H1 (cell line): Measurements from ENCODE around the gene TMEM120A. TPM values are rescaled to one million over a fixed set of nuclear protein-coding genes. Genes with fewer than 3 reads are reported as not detected.

ENCODE experiments used
- CTCF ChIA-PET: fragments of 300-600 bp; sonication (Branson Sonifier 250); formaldehyde crosslinking; loops from one replicate; lab custom pipeline; 2021; ENCODE audit not compliant: partially characterized antibody; lab: Charles Lee
- POLR2A ChIA-PET: fragments of 300-600 bp; sonication (Branson Sonifier 250); formaldehyde crosslinking; loops from one replicate; lab custom pipeline; 2021; ENCODE audit warnings: inconsistent platforms; ENCODE audit not compliant: partially characterized antibody; lab: Charles Lee
- DNase-seq, 2 experiments: peaks; one replicate each; pipeline versions ENCODE4 v3.0.0 to v3.0.0-alpha.2; 2010 to 2022; ENCODE audit warnings: low spot score in 2 of 2, low read depth in 1 of 2, mixed read lengths in 1 of 2
- FAIRE-seq: peaks from 2 replicates; lab custom pipeline; 2011; peaks lifted over from hg19 to GRCh38; lab: Jason Lieb, UNC
- H2AFZ ChIP-seq: 2 replicates; pipeline ENCODE4 v1.8.1; 2012; ENCODE audit warnings: low read length, inconsistent platforms
- H2AK5ac ChIP-seq: 2 replicates; pipeline ENCODE4 v1.6.1; 2013; ENCODE audit warnings: low read depth, low read length
- H2BK120ac ChIP-seq: replicated peaks from 2 replicates; pipeline ENCODE3; 2013; ENCODE audit warnings: low read depth, low read length, inconsistent platforms
- H2BK12ac ChIP-seq: 2 replicates; pipeline ENCODE4 v1.6.1; 2013; ENCODE audit warnings: low read depth, low read length
- H2BK15ac ChIP-seq: 2 replicates; pipeline ENCODE4 v1.6.1; 2013; ENCODE audit warnings: low read length
- H2BK20ac ChIP-seq: 2 replicates; pipeline ENCODE4 v1.6.1; 2013; ENCODE audit warnings: low read length
- H2BK5ac ChIP-seq: 2 replicates; pipeline ENCODE4 v1.6.1; 2013; ENCODE audit warnings: low read depth, low read length
- H3K14ac ChIP-seq: 2 replicates; pipeline ENCODE4 v1.6.1; 2013; ENCODE audit warnings: inconsistent platforms; ENCODE audit not compliant: insufficient read length
- H3K18ac ChIP-seq: 2 replicates; pipeline ENCODE4 v1.6.1; 2013; ENCODE audit warnings: low read length; ENCODE audit errors: extremely low read depth
- H3K23ac ChIP-seq: 2 replicates; pipeline ENCODE4 v1.6.1; 2013; ENCODE audit warnings: inconsistent platforms; ENCODE audit not compliant: insufficient read length
- H3K23me2 ChIP-seq: 2 replicates; pipeline ENCODE4 v1.6.1; 2013; ENCODE audit warnings: low read depth, low read length
- H3K27ac ChIP-seq: 2 replicates; pipeline ENCODE4 v1.6.1; 2011; ENCODE audit warnings: low read depth, low read length, inconsistent platforms
- H3K27me3 ChIP-seq, 4 experiments: replicated peaks in 1 of 4; 1 replicate in 1 of 4; 2 replicates in 3 of 4; pipeline versions ENCODE4 v1.6.1 to v1.8.1; 2011 to 2013; ENCODE audit warnings: low read length in 3 of 4, mild to moderate bottlenecking in 3 of 4, inconsistent platforms in 2 of 4, mixed read lengths in 2 of 4, moderate library complexity in 1 of 4; ENCODE audit not compliant: control insufficient read depth in 3 of 4, insufficient read depth in 3 of 4; ENCODE audit errors: extremely low read depth in 1 of 4
- H3K36me3 ChIP-seq, 4 experiments: 2 replicates each; pipeline versions ENCODE4 v1.6.1 to v1.8.1; 2011 to 2013; ENCODE audit warnings: mild to moderate bottlenecking in 4 of 4, low read length in 3 of 4, moderate library complexity in 2 of 4, control low read depth in 1 of 4, inconsistent platforms in 1 of 4; ENCODE audit not compliant: insufficient read depth in 4 of 4, control insufficient read depth in 2 of 4
- H3K4ac ChIP-seq: replicated peaks from 2 replicates; pipeline ENCODE3; 2013; ENCODE audit warnings: low read length, low read depth, mixed read lengths, inconsistent platforms; ENCODE audit not compliant: insufficient read length
- H3K4me1 ChIP-seq, 4 experiments: replicated peaks in 1 of 4; 1 replicate in 1 of 4; 2 replicates in 3 of 4; pipeline versions ENCODE4 v1.6.1 to v1.8.1; 2011 to 2013; ENCODE audit warnings: low read length in 3 of 4, inconsistent platforms in 2 of 4, mixed read lengths in 1 of 4; ENCODE audit not compliant: insufficient read depth in 4 of 4, control insufficient read depth in 3 of 4
- H3K4me2 ChIP-seq, 2 experiments: 2 replicates each; pipeline versions ENCODE4 v1.6.1 to v1.8.1; 2011 to 2013; ENCODE audit warnings: low read depth in 2 of 2, low read length in 2 of 2, control low read depth in 1 of 2, inconsistent platforms in 1 of 2, mild to moderate bottlenecking in 1 of 2; ENCODE audit not compliant: insufficient read depth in 1 of 2
- H3K4me3 ChIP-seq, 4 experiments: fragments of 200-600, 300-600 bp in 1 of 4; sonication (generic), shearing (Covaris generic), sonication (Bioruptor Twin) in 1 of 4; 2 replicates each; pipeline versions ENCODE4 v1.5.1 to v1.8.1; 2011 to 2016; ENCODE audit warnings: low read length in 4 of 4, low read depth in 3 of 4, control low read depth in 2 of 4, inconsistent platforms in 2 of 4, mild to moderate bottlenecking in 2 of 4, mixed read lengths in 1 of 4, moderate library complexity in 1 of 4; ENCODE audit not compliant: insufficient read depth in 2 of 4; ENCODE audit errors: extremely low read depth in 1 of 4
- H3K56ac ChIP-seq: replicated peaks from 2 replicates; pipeline ENCODE3; 2013; ENCODE audit warnings: low read depth, mild to moderate bottlenecking, mixed read lengths, low read length, inconsistent platforms; ENCODE audit not compliant: insufficient read length
- H3K79me1 ChIP-seq: 2 replicates; pipeline ENCODE4 v1.6.1; 2013; ENCODE audit warnings: low read depth, low read length, control low read depth
- H3K79me2 ChIP-seq, 2 experiments: 2 replicates each; pipeline versions ENCODE4 v1.6.1 to v1.8.1; 2012 to 2013; ENCODE audit warnings: low read length in 2 of 2, mild to moderate bottlenecking in 2 of 2, inconsistent platforms in 1 of 2; ENCODE audit not compliant: insufficient read depth in 2 of 2, control insufficient read depth in 1 of 2
- H3K9ac ChIP-seq, 4 experiments: replicated peaks in 1 of 4; 1 replicate in 1 of 4; 2 replicates in 3 of 4; pipeline versions ENCODE4 v1.6.1 to v1.8.1; 2011 to 2013; ENCODE audit warnings: low read depth in 3 of 4, low read length in 3 of 4, control low read depth in 2 of 4, mild to moderate bottlenecking in 2 of 4, moderate library complexity in 2 of 4, inconsistent platforms in 1 of 4; ENCODE audit errors: extremely low read depth in 1 of 4
- H3K9me3 ChIP-seq, 2 experiments: 2 replicates each; pipeline versions ENCODE4 v1.6.1 to v1.8.1; 2012 to 2013; ENCODE audit warnings: mild to moderate bottlenecking in 2 of 2, moderate library complexity in 2 of 2, control low read depth in 1 of 2, inconsistent platforms in 1 of 2, low read depth in 1 of 2, low read length in 1 of 2, mixed read lengths in 1 of 2; ENCODE audit not compliant: insufficient read depth in 2 of 2
- H4K20me1 ChIP-seq, 2 experiments: replicated peaks in 1 of 2; 2 replicates each; pipeline versions ENCODE3 to v1.8.1; 2011 to 2013; ENCODE audit warnings: inconsistent platforms in 2 of 2, low read length in 2 of 2, mild to moderate bottlenecking in 1 of 2; ENCODE audit not compliant: insufficient read depth in 2 of 2, control insufficient read depth in 1 of 2
- H4K5ac ChIP-seq: 2 replicates; pipeline ENCODE4 v1.6.1; 2013; ENCODE audit warnings: low read length, low read depth, mixed read lengths, inconsistent platforms; ENCODE audit not compliant: insufficient read length
- H4K8ac ChIP-seq: 2 replicates; pipeline ENCODE4 v1.8.0; 2013; ENCODE audit warnings: mild to moderate bottlenecking, moderate library complexity, low read length, inconsistent platforms; ENCODE audit not compliant: insufficient read depth; ENCODE audit errors: extremely low read depth
- H4K91ac ChIP-seq: replicated peaks from 2 replicates; pipeline ENCODE3; 2013; ENCODE audit warnings: low read length, mixed read lengths, inconsistent platforms; ENCODE audit not compliant: insufficient read length
- ASH2L ChIP-seq: fragments of 200-600, 300-600 bp; sonication (generic); IDR thresholded peaks from one replicate; pipeline ENCODE4 v1.7.1; 2017; ENCODE audit warnings: low read length
- CTBP2 ChIP-seq: IDR thresholded peaks from 2 replicates; pipeline ENCODE4 v1.7.0; 2011; ENCODE audit warnings: borderline replicate concordance, mild to moderate bottlenecking, moderate library complexity, mixed read lengths, low read length; ENCODE audit not compliant: insufficient read depth, insufficient read length
- EP300 ChIP-seq, 2 experiments: IDR thresholded peaks; 1 replicate in 1 of 2; 2 replicates in 1 of 2; pipeline ENCODE4 v1.6.1; 2011 to 2012; ENCODE audit warnings: low read depth in 2 of 2, low read length in 2 of 2, mild to moderate bottlenecking in 2 of 2, borderline replicate concordance in 1 of 2, inconsistent platforms in 1 of 2, moderate library complexity in 1 of 2
- GABPA ChIP-seq: IDR thresholded peaks from 2 replicates; pipeline ENCODE4 v1.6.1; 2011; ENCODE audit warnings: mild to moderate bottlenecking, low read length, moderate library complexity, borderline replicate concordance; ENCODE audit not compliant: insufficient read depth
- RAD21 ChIP-seq, 2 experiments: IDR thresholded peaks in 1 of 2; conservative IDR thresholded peaks in 1 of 2; 2 replicates each; pipeline ENCODE4 v1.6.1; 2011; ENCODE audit warnings: low read depth in 2 of 2, low read length in 2 of 2, improper control_type of control experiment in 1 of 2, inconsistent platforms in 1 of 2, mild to moderate bottlenecking in 1 of 2, moderate library complexity in 1 of 2
- RNF2 ChIP-seq: fragments of 200-900, 300-1000 bp; sonication (generic); IDR thresholded peaks from 2 replicates; pipeline ENCODE4 v1.7.1; 2016; ENCODE audit warnings: borderline replicate concordance, low read depth, mild to moderate bottlenecking, antibody characterized with exemption, low read length; ENCODE audit not compliant: poor library complexity, severe bottlenecking; ENCODE audit errors: missing control alignments
- RXRA ChIP-seq: IDR thresholded peaks from 2 replicates; pipeline ENCODE4 v1.6.1; 2011; ENCODE audit warnings: low read depth, mild to moderate bottlenecking, low read length, moderate library complexity; ENCODE audit not compliant: insufficient read depth
- SIX5 ChIP-seq: IDR thresholded peaks from 2 replicates; pipeline ENCODE4 v1.6.1; 2011; ENCODE audit warnings: mild to moderate bottlenecking, low read depth, low read length
- SP1 ChIP-seq: IDR thresholded peaks from 2 replicates; pipeline ENCODE4 v1.6.1; 2011; ENCODE audit warnings: low read depth, low read length
- WGBS, 2 experiments: shearing (Covaris generic) in 1 of 2; methylation state at CpG; one replicate each; pipeline versions ENCODE4 v1.1.6 to v1.1.7; 2013 to 2015; ENCODE audit warnings: low lambda C conversion rate in 2 of 2, mixed read lengths in 2 of 2, inconsistent platforms in 1 of 2, low coverage in 1 of 2, missing lambda C conversion rate in 1 of 2; ENCODE audit not compliant: insufficient replicate concordance in 2 of 2, insufficient coverage in 1 of 2, insufficient read length in 1 of 2; ENCODE audit errors: extremely low coverage in 1 of 2, missing lambda C conversion rate in 1 of 2; 5-methylcytosine and 5-hydroxymethylcytosine counted together
- polyA plus RNA-seq, 7 experiments: library from polyadenylated mRNA; depleted of rRNA in 3 of 7; stranded (reverse) in 5 of 7; unstranded in 2 of 7; fragments of >200 nt in 5 of 7; fragments of 200-250 nt in 2 of 7; gene quantifications; 1 replicate in 5 of 7; 2 replicates in 1 of 7; 4 replicates in 1 of 7; pipeline versions ENCODE4 v1.2.1 to v1.2.3, GENCODE V29; 2011 to 2013; ENCODE audit warnings: missing spikeins in 2 of 7, mixed read lengths in 2 of 7
- total RNA-seq: library from RNA; stranded (reverse); fragmentation: NEBNext Ultra II Directional; extraction: Animal tissue kit (Norgen Biotek cat#: 25700); gene quantifications from 2 replicates; pipeline ENCODE4 v1.2.1, GENCODE V29; 2021
- TF ChIP-seq, protein P1 (sequence below): IDR thresholded peaks from 2 replicates; pipeline ENCODE4 v1.6.1; 2011; ENCODE audit warnings: low read length, improper control_type of control experiment

The TMEM120A gene
- total and polyA plus RNA-seq, 2 of the 8 experiments (the other 6 are each of a cell fraction or from before 2014, with no cell fraction given) = 15.6 to 49.9 TPM

DNA sequence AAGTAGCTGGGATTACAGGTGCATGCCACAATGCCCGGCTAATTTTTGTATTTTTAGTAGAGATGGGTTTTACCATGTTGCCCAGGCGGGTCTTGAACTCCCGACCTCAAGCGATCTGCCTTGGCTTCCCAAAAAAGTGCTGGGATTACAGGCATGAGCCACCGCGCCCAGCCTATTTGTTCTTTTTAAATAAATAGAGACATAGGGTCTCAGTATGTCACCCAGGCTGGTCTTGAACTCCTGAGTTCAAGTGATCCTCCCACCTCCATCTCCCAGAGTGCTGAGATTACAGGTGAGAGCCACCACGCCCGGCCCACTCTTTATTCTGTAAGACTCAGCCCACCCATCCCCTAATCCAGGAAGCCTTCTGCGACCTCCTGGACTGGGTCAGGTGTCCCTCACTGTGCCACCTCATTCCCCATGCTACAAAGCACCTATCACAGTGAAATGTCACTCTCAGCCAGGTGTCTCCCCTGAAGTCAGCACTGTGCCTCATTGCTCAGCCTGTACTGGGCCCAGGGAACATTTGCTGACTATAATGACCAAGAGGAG, 2.8 kb downstream of the TMEM120A start:
- Histone ChIP-seq H4K5ac (no peak overlapping the region), H3K4ac (no peak overlapping the region), H3K14ac (no peak overlapping the region), H3K4me1 (peaks cover 0 to 31% (median 21%) of the 10 kb centered on the region in 4 experiments; a peak in 6 of 7 replicates), H2BK5ac (no peak overlapping the region; the same call in 1 of the 2 replicates), H4K20me1 (no peaks in the 10 kb centered on the region), H4K8ac (no peak overlapping the region), H2AK5ac (no peak overlapping the region), H3K9ac (no peak overlapping the region), H3K79me1 (0 out of 2 replicates have a peak, but pooled peaks cover 2% of the 10 kb centered on the region), H3K79me2 (no peaks in the 10 kb centered on the region), H3K56ac (no peak overlapping the region), H3K4me2 (no peak overlapping the region), H3K4me3 (no peak overlapping the region; a peak in 1 of 8 replicates), H3K23me2 (peaks cover 13% of the 10 kb centered on the region; the same call in 1 of the 2 replicates), H2BK12ac (peak overlapping the region; percentile 39; the same call in 1 of the 2 replicates), H3K36me3 (peaks cover 0 to 9% (median 6%) of the 10 kb centered on the region in 4 experiments; a peak in 4 of 8 replicates), H2BK120ac (no peak overlapping the region), H3K23ac (no peak overlapping the region), H2AFZ (no peak overlapping the region), H3K27me3 (no peaks in the 10 kb centered on the region), H3K9me3 (no peaks in the 10 kb centered on the region), H2BK20ac (no peak overlapping the region), H4K91ac (no peak overlapping the region), H2BK15ac (0 out of 2 replicates have a peak overlapping the region, but pooled peaks have one; percentile 75), H3K27ac (no peak overlapping the region), H3K18ac (no peak overlapping the region)
- DNase-seq = no peak
- ChIA-PET CTCF (interaction anchor here (0.6 to 6.3 kb wide), 5 partner anchors 10 to 348 kb away, joined by 3 to 41 read pairs (median 4); no protein-coding TSS in a partner anchor), POLR2A (interaction anchor here (1.0 to 2.9 kb wide), 6 partner anchors 10 to 353 kb away, joined by 3 to 7 read pairs (median 3); partner anchors contain the start of genes MDH2, POR and STYXL1)
- FAIRE-seq = no peak
- WGBS, 2 experiments = 87% methylated on average over 9 of the region's 9 CpGs; no CpG with 5 or more reads in 1 of the 2 experiments
- TF ChIP-seq SP1 (no peak), RNF2 (no peak), RXRA (no peak), ASH2L (no peak), RAD21 (IDR thresholded peaks at IDR 0.05 in 1 of 2, conservative IDR thresholded peaks at IDR 0.05 in 1 of 2; ENCODE audit: low read depth in 2 of 2, low read length in 2 of 2) (no peak), CTBP2 (no peak), SIX5 (no peak), GABPA (no peak), EP300 (IDR thresholded peaks at IDR 0.05; ENCODE audit: borderline replicate concordance in 1 of 2, low read depth in 2 of 2, low read length in 2 of 2) (no peak)
- TF ChIP-seq, protein P1, sequence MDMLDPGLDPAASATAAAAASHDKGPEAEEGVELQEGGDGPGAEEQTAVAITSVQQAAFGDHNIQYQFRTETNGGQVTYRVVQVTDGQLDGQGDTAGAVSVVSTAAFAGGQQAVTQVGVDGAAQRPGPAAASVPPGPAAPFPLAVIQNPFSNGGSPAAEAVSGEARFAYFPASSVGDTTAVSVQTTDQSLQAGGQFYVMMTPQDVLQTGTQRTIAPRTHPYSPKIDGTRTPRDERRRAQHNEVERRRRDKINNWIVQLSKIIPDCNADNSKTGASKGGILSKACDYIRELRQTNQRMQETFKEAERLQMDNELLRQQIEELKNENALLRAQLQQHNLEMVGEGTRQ = no peak
